GM18502 (cell line): ENCODE data around the gene CUX1.
"Not testable (repeated sequence)": the region's sequence is repeated elsewhere in the genome, so short reads cannot be mapped to it uniquely, and the experiment has no call there.

ENCODE experiments used
- ATAC-seq: cut with Tn5 transposase; IDR thresholded peaks from one replicate; pipeline ENCODE4 v1.9.1; 2021; ENCODE audit warnings: mild to moderate bottlenecking; ENCODE audit not compliant: unreplicated experiment, poor library complexity

Gene CUX1

GRCh38 chr7:101906291-101907240, 89.1 kb downstream of the CUX1 start:
- ATAC-seq = no peak

- no peak for ATAC-seq
Observed at GRCh38 chr7:101910991-101911799, 93.8 kb downstream of the CUX1 start.

- ATAC-seq = no peak
Observed at GRCh38 chr7:101911800-101912715, 94.6 kb downstream of the CUX1 start.

- ATAC-seq = no peak
Observed at GRCh38 chr7:101912716-101913110, 95.3 kb downstream of the CUX1 start.

GRCh38 chr7:101913247-101913721, 95.9 kb downstream of the CUX1 start:
- no peak for ATAC-seq

GRCh38 chr7:101913851-101914250, 96.4 kb downstream of the CUX1 start:
- no peak for ATAC-seq

- ATAC-seq = no peak
Observed at GRCh38 chr7:101915000-101915399, 97.6 kb downstream of the CUX1 start.

- no peak for ATAC-seq
Observed at GRCh38 chr7:101916041-101916800, 98.8 kb downstream of the CUX1 start.

- ATAC-seq = no peak
Observed at GRCh38 chr7:101916876-101917275, 99.5 kb downstream of the CUX1 start.

- no peak for ATAC-seq
Observed at GRCh38 chr7:101917566-101917965, 100.1 kb downstream of the CUX1 start.

GRCh38 chr7:101918426-101918825, 101.0 kb downstream of the CUX1 start:
- no peak for ATAC-seq

- no peak for ATAC-seq
Observed at GRCh38 chr7:101919363-101920115, 102.1 kb downstream of the CUX1 start.

GRCh38 chr7:101921061-101921460, 103.6 kb downstream of the CUX1 start:
- no peak for ATAC-seq

- ATAC-seq = not testable (repeated sequence)
Observed at GRCh38 chr7:101921546-101922489, 104.4 kb downstream of the CUX1 start.

- ATAC-seq = no peak
Observed at GRCh38 chr7:101922631-101923601, 105.5 kb downstream of the CUX1 start.

GRCh38 chr7:101923602-101923985, 106.2 kb downstream of the CUX1 start:
- ATAC-seq = no peak
